Measurements from ENCODE around the gene GEMIN4. TPM values are rescaled to one million over a fixed set of nuclear protein-coding genes. Genes with fewer than 3 reads are reported as not detected.

The GEMIN4 gene
- total RNA-seq, 1 donor from 2014 or later = 15.6 TPM

DNA sequence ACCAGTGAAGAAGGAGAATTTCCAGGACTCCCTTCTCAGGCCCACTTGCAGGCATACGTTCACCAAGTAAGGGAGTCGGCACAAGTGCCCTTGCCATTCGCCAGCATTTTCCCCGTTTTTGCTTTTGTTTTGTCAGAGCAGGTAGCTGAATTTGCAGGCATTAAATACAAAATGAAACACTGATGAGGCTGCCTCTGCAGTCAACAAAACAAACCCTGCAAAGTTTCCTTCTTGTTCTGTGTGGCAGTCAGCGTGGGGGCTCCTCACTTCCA lies 22.2 kb upstream of the GEMIN4 start:
- peaks cover 35% of the 10 kb centered on the region for H3F3A ChIP-seq (ENCODE audit: low read depth)
- H3K9me3 ChIP-seq (ENCODE audit: low read depth) = no peaks in the 10 kb centered on the region
- peaks cover 19% of the 10 kb centered on the region for H3K4me1 ChIP-seq
- Mint-ChIP-seq H3K27ac (peak overlapping the region; percentile 94), H3K4me3 (peak overlapping the region; percentile 39), H3K9me3 (no peaks in the 10 kb centered on the region), H3K27me3 (ENCODE audit: insufficient read depth, low read depth) (no peaks in the 10 kb centered on the region), H3K36me3 (peaks cover 52% of the 10 kb centered on the region), H3K4me1 (peaks cover 25% of the 10 kb centered on the region)
- no peak for DNase-seq (ENCODE audit: low spot score)
- peaks cover 28% of the 10 kb centered on the region for H3K36me3 ChIP-seq
- peak overlapping the region; percentile 92 for H3K27ac ChIP-seq
- peak overlapping the region; percentile 19 for H3K4me3 ChIP-seq
- TF ChIP-seq EZH2 (IDR thresholded peaks at IDR 0.05) (no peak), EZH2phosphoT487 (IDR thresholded peaks at IDR 0.05) (no peak)
- peaks cover 6% of the 10 kb centered on the region for H4K20me1 ChIP-seq (ENCODE audit: low read depth)
- peak overlapping the region; percentile 61 for H3K4me2 ChIP-seq
- no peak overlapping the region for H3K9ac ChIP-seq
- peaks cover 33% of the 10 kb centered on the region for H3K79me2 ChIP-seq (ENCODE audit: low read depth)
- no peaks in the 10 kb centered on the region for H3K27me3 ChIP-seq
- H2AFZ ChIP-seq (replicated peaks) = no peak overlapping the region

DNA sequence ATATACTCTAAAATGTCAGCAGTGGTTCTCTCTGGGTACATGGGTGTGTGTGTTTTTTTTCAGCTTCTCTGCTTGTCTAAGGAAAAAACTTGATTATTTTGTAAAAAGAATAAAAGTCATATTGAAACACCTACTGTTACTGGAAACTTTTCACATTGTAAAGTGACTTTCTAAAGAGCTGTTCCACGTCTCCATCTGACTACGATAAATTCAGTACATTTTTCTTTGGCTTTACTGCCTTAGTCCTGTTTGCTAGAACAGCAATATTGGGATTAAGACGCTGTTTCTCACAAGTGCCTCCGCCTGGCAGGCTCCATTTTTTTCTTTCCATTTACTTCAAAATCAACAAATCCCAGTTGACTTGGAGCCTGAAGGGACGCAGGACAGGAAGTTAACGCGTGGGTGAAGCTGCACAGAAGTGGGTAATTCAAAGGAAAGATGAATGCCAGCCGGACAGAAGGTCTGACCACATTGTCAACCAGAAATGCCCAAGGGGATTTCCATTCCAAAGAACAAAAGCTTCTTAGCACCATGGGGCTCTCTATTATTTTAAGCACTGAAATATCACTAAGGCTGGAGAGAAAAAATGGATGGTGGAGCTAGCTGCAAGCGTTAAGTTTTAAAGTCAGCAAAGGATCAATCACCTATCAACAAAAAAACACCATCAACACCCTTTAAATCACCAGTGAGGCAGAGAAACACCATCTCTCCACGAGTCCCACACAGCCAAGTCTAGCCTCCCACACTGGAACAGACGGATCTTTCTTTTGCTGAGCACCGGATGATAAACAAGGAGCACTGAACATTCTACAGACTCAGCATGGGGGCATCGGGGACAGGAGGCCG lies 21.6 kb upstream of the GEMIN4 start:
- Histone ChIP-seq H3K9ac (no peak overlapping the region), H3K4me2 (peak overlapping the region; percentile 61), H2AFZ (replicated peaks) (no peak overlapping the region), H3K27ac (peak overlapping the region; percentile 92), H3F3A (ENCODE audit: low read depth) (peaks cover 35% of the 10 kb centered on the region), H3K27me3 (no peaks in the 10 kb centered on the region), H3K79me2 (ENCODE audit: low read depth) (peaks cover 29% of the 10 kb centered on the region), H3K4me3 (peak overlapping the region; percentile 19), H3K4me1 (peaks cover 19% of the 10 kb centered on the region), H3K9me3 (ENCODE audit: low read depth) (no peaks in the 10 kb centered on the region), H4K20me1 (ENCODE audit: low read depth) (peaks cover 6% of the 10 kb centered on the region), H3K36me3 (peaks cover 28% of the 10 kb centered on the region)
- Mint-ChIP-seq H3K4me1 (peaks cover 25% of the 10 kb centered on the region), H3K27me3 (ENCODE audit: insufficient read depth, low read depth) (no peaks in the 10 kb centered on the region), H3K9me3 (no peaks in the 10 kb centered on the region), H3K27ac (peak overlapping the region; percentile 94), H3K4me3 (peak overlapping the region; percentile 39), H3K36me3 (peaks cover 51% of the 10 kb centered on the region)
- no peak for TF ChIP-seq CTCF (IDR thresholded peaks at IDR 0.05)
- no peak for TF ChIP-seq EZH2 (IDR thresholded peaks at IDR 0.05)
- no peak for TF ChIP-seq EZH2phosphoT487 (IDR thresholded peaks at IDR 0.05)
- peak; percentile 76 for DNase-seq (ENCODE audit: low spot score)

DNA sequence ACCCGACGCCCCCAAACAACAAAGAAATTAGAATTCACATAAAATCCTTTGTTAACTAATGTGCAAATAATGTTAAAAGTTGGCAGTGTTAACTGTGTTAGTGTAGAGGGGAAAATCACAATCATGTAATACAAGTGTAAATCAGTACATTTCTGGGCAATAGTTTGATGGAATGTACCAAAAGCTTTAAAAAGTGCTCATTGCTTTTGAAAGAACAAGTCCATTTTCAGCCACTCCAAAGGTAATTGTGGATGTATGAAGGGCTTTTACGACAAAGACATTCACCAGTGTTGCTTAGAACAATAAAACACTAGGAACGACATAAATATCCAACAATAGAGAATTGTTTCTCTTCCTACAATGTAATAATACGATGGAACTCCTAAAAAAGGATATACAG lies 21.0 kb upstream of the GEMIN4 start:
- DNase-seq (ENCODE audit: low spot score) = no peak
- no peak overlapping the region for H3K9ac ChIP-seq
- peaks cover 22% of the 10 kb centered on the region for H3K79me2 ChIP-seq (ENCODE audit: low read depth)
- Mint-ChIP-seq H3K27ac (peak overlapping the region; percentile 10), H3K36me3 (peaks cover 48% of the 10 kb centered on the region), H3K4me1 (peaks cover 25% of the 10 kb centered on the region), H3K27me3 (ENCODE audit: insufficient read depth, low read depth) (no peaks in the 10 kb centered on the region), H3K9me3 (no peaks in the 10 kb centered on the region), H3K4me3 (peak overlapping the region; percentile 39)
- peaks cover 35% of the 10 kb centered on the region for H3F3A ChIP-seq (ENCODE audit: low read depth)
- peaks cover 19% of the 10 kb centered on the region for H3K4me1 ChIP-seq
- no peak overlapping the region for H2AFZ ChIP-seq (replicated peaks)
- H3K4me3 ChIP-seq = peak overlapping the region; percentile 19
- H3K9me3 ChIP-seq (ENCODE audit: low read depth) = no peaks in the 10 kb centered on the region
- peaks cover 28% of the 10 kb centered on the region for H3K36me3 ChIP-seq
- peak overlapping the region; percentile 92 for H3K27ac ChIP-seq
- no peaks in the 10 kb centered on the region for H3K27me3 ChIP-seq
- TF ChIP-seq CTCF (IDR thresholded peaks at IDR 0.05) (no peak), EZH2 (IDR thresholded peaks at IDR 0.05) (no peak), EZH2phosphoT487 (IDR thresholded peaks at IDR 0.05) (no peak)
- peaks cover 6% of the 10 kb centered on the region for H4K20me1 ChIP-seq (ENCODE audit: low read depth)
- H3K4me2 ChIP-seq = peak overlapping the region; percentile 61

DNA sequence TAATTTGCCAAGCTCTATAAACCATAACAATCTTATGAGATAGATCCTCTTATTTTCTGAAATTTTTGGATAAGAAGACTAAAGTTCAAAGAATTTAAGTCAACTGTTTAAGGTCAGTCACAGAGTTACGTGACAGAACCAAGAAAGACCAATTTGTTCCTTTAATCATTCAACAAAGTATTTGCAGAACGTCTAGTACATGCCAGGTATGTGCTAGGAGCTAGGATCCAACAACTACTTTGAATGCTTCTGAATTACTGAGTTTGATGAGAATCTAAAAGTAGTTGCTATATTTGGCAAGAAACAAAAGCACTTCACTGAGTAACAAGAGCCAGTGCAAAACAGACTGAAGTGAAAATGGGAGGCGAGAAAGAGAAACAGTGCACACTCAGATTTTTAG lies 15.0 kb upstream of the GEMIN4 start:
- H3K36me3 ChIP-seq = peaks cover 28% of the 10 kb centered on the region
- H3K4me3 ChIP-seq = no peak overlapping the region
- peaks cover 2% of the 10 kb centered on the region for H3K79me2 ChIP-seq (ENCODE audit: low read depth)
- no peaks in the 10 kb centered on the region for H3K4me1 ChIP-seq
- no peaks in the 10 kb centered on the region for H3K27me3 Mint-ChIP-seq (ENCODE audit: insufficient read depth, low read depth)
- H3K9me3 Mint-ChIP-seq = no peaks in the 10 kb centered on the region
- no peak overlapping the region for H3K4me2 ChIP-seq
- peaks cover under 1% of the 10 kb centered on the region for H3F3A ChIP-seq (ENCODE audit: low read depth)
- peaks cover 38% of the 10 kb centered on the region for H3K36me3 Mint-ChIP-seq
- no peak overlapping the region for H2AFZ ChIP-seq (replicated peaks)
- H3K4me3 Mint-ChIP-seq = no peak overlapping the region
- peaks cover under 1% of the 10 kb centered on the region for H3K4me1 Mint-ChIP-seq
- no peak overlapping the region for H3K27ac ChIP-seq
- no peak for DNase-seq (ENCODE audit: low spot score)
- no peak overlapping the region for H3K9ac ChIP-seq
- no peaks in the 10 kb centered on the region for H3K9me3 ChIP-seq (ENCODE audit: low read depth)
- H4K20me1 ChIP-seq (ENCODE audit: low read depth) = no peaks in the 10 kb centered on the region
- H3K27me3 ChIP-seq = no peaks in the 10 kb centered on the region
- no peak for TF ChIP-seq EZH2phosphoT487 (IDR thresholded peaks at IDR 0.05)
- no peak overlapping the region for H3K27ac Mint-ChIP-seq

Measured in neural progenitor cell (in vitro differentiated cells).